Measurements from ENCODE around the gene GNG11.
"Not testable (repeated sequence)": the region's sequence is repeated elsewhere in the genome, so short reads cannot be mapped to it uniquely, and the experiment has no call there.

Gene GNG11

DNA sequence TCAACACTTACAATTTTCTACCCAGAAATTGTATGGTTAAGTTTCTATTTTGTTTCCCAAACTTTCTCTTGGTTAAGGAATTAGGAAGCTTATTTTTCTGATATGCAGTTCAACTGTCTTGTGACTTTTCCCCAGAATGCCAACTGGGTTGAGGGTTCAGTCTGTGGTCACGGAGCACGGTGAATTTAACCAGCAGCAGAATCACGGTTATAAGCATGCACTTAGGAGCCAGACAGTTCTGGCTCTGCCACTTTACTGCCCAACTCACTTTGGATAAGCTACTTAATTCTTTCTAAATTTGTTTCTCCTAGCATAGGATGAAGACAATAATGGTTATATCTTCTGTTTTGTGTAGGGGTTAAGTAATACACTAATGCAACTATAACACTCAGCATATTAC is 10.3 kb upstream of the GNG11 start:
- not testable (repeated sequence) for H3K9me3 ChIP-seq (ENCODE audit: control insufficient read depth in 2 of 2, low read length in 2 of 2); H3K27me3 ChIP-seq (ENCODE audit: control insufficient read depth in 2 of 2, insufficient read depth in 2 of 2, low read length in 2 of 2); H3K36me3 ChIP-seq (ENCODE audit: control insufficient read depth in 2 of 2, insufficient read depth in 2 of 2, low read length in 2 of 2); H3K27ac ChIP-seq (ENCODE audit: low read depth in 2 of 2, low read length in 2 of 2); H3K4me3 ChIP-seq (ENCODE audit: low read length in 2 of 2); H3K4me1 ChIP-seq (ENCODE audit: control insufficient read depth in 2 of 2, insufficient read depth in 2 of 2, low read length in 2 of 2); H3K9ac ChIP-seq (ENCODE audit: low read depth in 1 of 2, low read length in 2 of 2)

DNA sequence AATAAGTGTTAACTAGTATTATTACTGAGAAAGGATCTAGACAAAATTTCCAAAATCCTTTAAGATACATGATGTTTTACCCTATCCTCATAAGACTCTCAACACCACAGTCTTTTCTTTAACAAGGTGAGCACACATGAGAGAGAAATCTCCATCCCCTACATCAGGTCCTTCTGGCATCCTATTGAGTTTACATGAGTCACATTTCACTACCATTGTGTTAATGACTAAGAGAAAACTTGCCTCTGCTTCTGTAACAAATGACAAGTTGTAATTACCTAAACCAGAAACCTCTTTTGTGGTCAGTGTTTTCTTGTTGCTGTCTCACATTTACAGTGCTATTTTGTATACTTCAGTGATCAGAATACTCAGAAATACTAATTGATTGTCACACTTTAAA is 9.9 kb upstream of the GNG11 start:
- not testable (repeated sequence) for H3K27me3 ChIP-seq (ENCODE audit: control insufficient read depth in 2 of 2, insufficient read depth in 2 of 2, low read length in 2 of 2); H3K9me3 ChIP-seq (ENCODE audit: control insufficient read depth in 2 of 2, low read length in 2 of 2); H3K27ac ChIP-seq (ENCODE audit: low read depth in 2 of 2, low read length in 2 of 2); H3K9ac ChIP-seq (ENCODE audit: low read depth in 1 of 2, low read length in 2 of 2); H3K4me3 ChIP-seq (ENCODE audit: low read length in 2 of 2); H3K4me1 ChIP-seq (ENCODE audit: control insufficient read depth in 2 of 2, insufficient read depth in 2 of 2, low read length in 2 of 2); H3K36me3 ChIP-seq (ENCODE audit: control insufficient read depth in 2 of 2, insufficient read depth in 2 of 2, low read length in 2 of 2)

DNA sequence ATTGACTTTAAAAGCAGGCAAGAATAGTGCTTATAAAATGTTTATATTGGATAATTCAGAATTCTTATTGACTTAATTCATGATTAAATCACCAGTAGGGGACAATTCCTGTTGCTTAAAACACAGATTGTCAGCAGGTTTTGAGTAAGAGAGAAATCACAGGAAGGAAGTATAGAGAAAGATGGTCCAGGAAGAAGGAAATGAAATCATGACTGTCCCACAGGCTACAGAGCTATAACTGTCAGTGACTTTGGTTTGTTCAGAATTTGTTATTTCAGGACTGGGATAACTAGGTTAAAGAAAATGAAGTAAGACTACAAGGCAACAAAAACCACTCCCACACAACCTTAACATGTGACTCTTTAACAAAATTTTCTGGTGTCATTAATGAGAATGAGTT is 8.3 kb upstream of the GNG11 start:
- Histone ChIP-seq H3K4me1 (ENCODE audit: control insufficient read depth in 2 of 2, insufficient read depth in 2 of 2, low read length in 2 of 2) (no peaks in the 10 kb centered on the region), H3K4me3 (ENCODE audit: low read length in 2 of 2) (no peak overlapping the region), H3K36me3 (ENCODE audit: control insufficient read depth in 2 of 2, insufficient read depth in 2 of 2, low read length in 2 of 2) (no peaks in the 10 kb centered on the region), H3K9ac (ENCODE audit: low read depth in 1 of 2, low read length in 2 of 2) (no peak overlapping the region), H3K27ac (ENCODE audit: low read depth in 2 of 2, low read length in 2 of 2) (no peak overlapping the region), H3K9me3 (ENCODE audit: control insufficient read depth in 2 of 2, low read length in 2 of 2) (no peaks in the 10 kb centered on the region), H3K27me3 (ENCODE audit: control insufficient read depth in 2 of 2, insufficient read depth in 2 of 2, low read length in 2 of 2) (no peaks in the 10 kb centered on the region)

DNA sequence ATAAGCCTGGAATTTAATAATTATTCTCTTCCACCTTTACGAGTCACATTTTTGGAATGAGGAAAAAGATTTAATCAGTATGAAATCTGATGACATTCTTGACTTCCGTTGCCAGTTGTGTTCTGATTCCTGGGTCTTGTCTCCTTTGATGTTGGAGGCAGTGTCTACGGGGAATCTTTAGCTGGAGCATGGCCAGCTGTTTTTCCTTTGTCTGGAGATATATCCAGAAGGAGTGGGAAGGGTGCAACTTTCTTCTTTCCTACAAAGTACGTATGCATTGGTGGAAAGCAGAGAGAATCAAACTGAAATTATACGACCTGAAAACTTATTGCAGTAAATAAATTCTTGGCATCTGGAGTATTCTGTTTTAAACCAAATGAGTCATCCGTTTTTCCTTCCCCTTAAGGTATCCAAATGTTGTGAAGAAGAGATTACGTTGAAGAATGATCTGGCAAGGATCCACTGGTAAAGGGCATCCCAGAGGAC is 6.9 kb upstream of the GNG11 start:
- H3K4me3 ChIP-seq (ENCODE audit: low read length in 2 of 2), result no peak overlapping the region

DNA sequence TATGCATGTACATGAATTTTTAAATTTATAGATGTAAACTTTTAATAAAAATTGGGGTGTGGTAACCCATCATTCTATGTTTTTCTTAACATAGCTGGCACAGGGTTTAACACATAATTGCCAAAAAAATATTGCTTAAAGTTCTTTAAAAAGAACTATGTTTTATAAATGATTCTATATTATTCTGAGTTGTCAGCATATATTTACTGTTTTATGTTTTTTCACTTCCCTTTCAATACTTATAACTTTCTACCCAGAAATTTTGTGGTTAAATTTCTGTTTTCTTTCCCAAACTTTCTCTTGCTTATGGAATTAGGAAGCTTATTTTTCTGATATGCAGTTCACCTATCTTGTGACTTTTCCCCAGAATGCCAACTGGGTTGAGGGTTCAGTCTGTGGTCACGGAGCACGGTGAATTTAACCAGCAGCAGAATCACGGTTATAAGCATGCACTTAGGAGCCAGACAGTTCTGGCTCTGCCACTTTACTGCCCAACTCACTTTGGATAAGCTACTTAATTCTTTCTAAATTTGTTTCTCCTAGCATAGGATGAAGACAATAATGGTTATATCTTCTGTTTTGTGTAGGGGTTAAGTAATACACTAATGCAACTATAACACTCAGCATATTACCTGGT is 6.2 kb upstream of the GNG11 start:
- not testable (repeated sequence) for H3K9me3 ChIP-seq (ENCODE audit: control insufficient read depth in 2 of 2, low read length in 2 of 2); H3K36me3 ChIP-seq (ENCODE audit: control insufficient read depth in 2 of 2, insufficient read depth in 2 of 2, low read length in 2 of 2); H3K27ac ChIP-seq (ENCODE audit: low read depth in 2 of 2, low read length in 2 of 2); H3K4me3 ChIP-seq (ENCODE audit: low read length in 2 of 2); H3K4me1 ChIP-seq (ENCODE audit: control insufficient read depth in 2 of 2, insufficient read depth in 2 of 2, low read length in 2 of 2); H3K9ac ChIP-seq (ENCODE audit: low read depth in 1 of 2, low read length in 2 of 2); H3K27me3 ChIP-seq (ENCODE audit: control insufficient read depth in 2 of 2, insufficient read depth in 2 of 2, low read length in 2 of 2)

More for the DNA sequence above, 6.9 kb upstream of the GNG11 start:
- H3K4me1 ChIP-seq (ENCODE audit: control insufficient read depth in 2 of 2, insufficient read depth in 2 of 2, low read length in 2 of 2), result no peaks in the 10 kb centered on the region
- H3K36me3 ChIP-seq (ENCODE audit: control insufficient read depth in 2 of 2, insufficient read depth in 2 of 2, low read length in 2 of 2), result no peaks in the 10 kb centered on the region
- no peak overlapping the region for H3K27ac ChIP-seq (ENCODE audit: low read depth in 2 of 2, low read length in 2 of 2)
- no peaks in the 10 kb centered on the region for H3K27me3 ChIP-seq (ENCODE audit: control insufficient read depth in 2 of 2, insufficient read depth in 2 of 2, low read length in 2 of 2)
- no peaks in the 10 kb centered on the region for H3K9me3 ChIP-seq (ENCODE audit: control insufficient read depth in 2 of 2, low read length in 2 of 2)
- no peak overlapping the region for H3K9ac ChIP-seq (ENCODE audit: low read depth in 1 of 2, low read length in 2 of 2)

DNA sequence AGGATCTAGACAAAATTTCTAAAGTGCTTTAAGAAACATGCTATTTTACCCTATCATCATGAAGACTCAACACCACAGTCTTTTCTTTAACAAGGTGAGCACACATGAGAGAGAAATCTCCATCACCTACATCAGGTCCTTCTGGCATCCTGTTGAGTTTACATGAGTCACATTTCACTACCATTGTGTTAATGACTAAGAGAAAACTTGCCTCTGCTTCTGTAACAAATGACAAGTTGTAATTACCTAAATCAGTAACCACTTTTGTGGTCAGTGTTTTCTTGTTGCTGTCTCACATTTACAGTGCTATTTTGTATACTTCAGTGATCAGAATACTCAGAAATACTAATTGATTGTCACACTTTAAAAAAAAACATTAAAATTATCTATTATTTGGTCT is 5.6 kb upstream of the GNG11 start:
- not testable (repeated sequence) for H3K4me3 ChIP-seq (ENCODE audit: low read length in 2 of 2); H3K36me3 ChIP-seq (ENCODE audit: control insufficient read depth in 2 of 2, insufficient read depth in 2 of 2, low read length in 2 of 2); H3K27me3 ChIP-seq (ENCODE audit: control insufficient read depth in 2 of 2, insufficient read depth in 2 of 2, low read length in 2 of 2); H3K4me1 ChIP-seq (ENCODE audit: control insufficient read depth in 2 of 2, insufficient read depth in 2 of 2, low read length in 2 of 2); H3K9me3 ChIP-seq (ENCODE audit: control insufficient read depth in 2 of 2, low read length in 2 of 2); H3K9ac ChIP-seq (ENCODE audit: low read depth in 1 of 2, low read length in 2 of 2); H3K27ac ChIP-seq (ENCODE audit: low read depth in 2 of 2, low read length in 2 of 2)

DNA sequence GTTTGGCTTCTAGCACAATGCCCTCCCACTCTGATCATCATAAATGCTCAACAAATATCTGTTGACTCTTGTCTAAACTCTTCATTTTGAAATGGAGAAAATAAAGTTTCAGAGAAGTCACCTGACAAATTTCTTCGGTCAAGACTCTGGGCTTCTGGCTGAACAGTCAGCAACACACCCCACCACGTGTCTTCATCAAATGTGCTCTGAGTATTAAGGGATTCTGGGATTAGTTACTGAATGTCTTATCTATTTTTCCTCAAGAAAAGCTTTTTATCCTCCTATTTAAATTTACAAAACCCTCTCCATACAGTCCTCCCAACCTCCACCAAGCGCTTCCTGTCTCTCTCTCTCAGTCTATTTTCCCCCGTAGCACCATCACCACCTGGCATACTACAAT is 5.2 kb upstream of the GNG11 start:
- not testable (repeated sequence) for H3K27me3 ChIP-seq (ENCODE audit: control insufficient read depth in 2 of 2, insufficient read depth in 2 of 2, low read length in 2 of 2); H3K27ac ChIP-seq (ENCODE audit: low read depth in 2 of 2, low read length in 2 of 2)

DNA sequence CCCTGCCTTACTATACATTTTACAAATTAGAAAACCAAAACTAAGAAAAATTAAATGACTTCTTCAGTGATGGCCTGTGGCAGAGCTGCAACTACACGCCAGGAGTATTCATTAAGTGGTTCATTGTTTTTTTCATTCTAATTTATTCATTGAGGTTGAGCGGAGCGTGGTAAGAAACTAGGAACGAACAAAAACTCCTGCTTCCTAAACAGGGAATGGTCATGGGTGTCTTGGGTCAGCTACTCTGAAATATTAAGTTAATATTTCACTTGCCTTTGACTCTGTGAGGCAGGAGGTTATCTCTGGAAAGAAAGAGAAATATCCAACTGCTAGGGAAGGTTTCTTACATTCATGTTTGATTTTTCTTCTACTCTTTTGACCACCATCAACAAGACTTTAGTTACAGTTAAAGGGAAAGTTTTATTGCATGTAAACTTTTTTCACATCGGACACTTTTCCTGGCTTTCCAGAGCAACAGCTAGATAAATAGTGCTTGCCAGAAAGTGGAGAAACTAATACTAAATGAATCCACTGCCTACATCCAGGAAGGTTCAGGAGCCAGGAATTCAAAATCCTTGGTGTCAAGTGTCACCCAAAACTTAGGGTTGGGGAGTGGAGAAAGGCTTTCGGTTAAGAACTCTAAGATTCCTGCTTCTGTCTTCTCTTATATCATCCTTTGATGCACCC is 896 bp upstream of the GNG11 start:
- H3K9me3 ChIP-seq (ENCODE audit: control insufficient read depth in 2 of 2, low read length in 2 of 2), result no peaks in the 10 kb centered on the region
- no peak overlapping the region for H3K9ac ChIP-seq (ENCODE audit: low read depth in 1 of 2, low read length in 2 of 2)
- H3K4me3 ChIP-seq (ENCODE audit: low read length in 2 of 2), result peak overlapping the region in 1 of 2 donors; percentile 16
- peak overlapping the region in 1 of 2 donors; percentile 58 for H3K27ac ChIP-seq (ENCODE audit: low read depth in 2 of 2, low read length in 2 of 2)
- no peaks in the 10 kb centered on the region for H3K4me1 ChIP-seq (ENCODE audit: control insufficient read depth in 2 of 2, insufficient read depth in 2 of 2, low read length in 2 of 2)
- no peaks in the 10 kb centered on the region for H3K36me3 ChIP-seq (ENCODE audit: control insufficient read depth in 2 of 2, insufficient read depth in 2 of 2, low read length in 2 of 2)
- H3K27me3 ChIP-seq (ENCODE audit: control insufficient read depth in 2 of 2, insufficient read depth in 2 of 2, low read length in 2 of 2), result peaks cover 5 to 8% of the 10 kb centered on the region in 2 donors

More for the DNA sequence above, 5.2 kb upstream of the GNG11 start:
- H3K4me1 ChIP-seq (ENCODE audit: control insufficient read depth in 2 of 2, insufficient read depth in 2 of 2, low read length in 2 of 2); H3K9me3 ChIP-seq (ENCODE audit: control insufficient read depth in 2 of 2, low read length in 2 of 2); H3K4me3 ChIP-seq (ENCODE audit: low read length in 2 of 2); H3K9ac ChIP-seq (ENCODE audit: low read depth in 1 of 2, low read length in 2 of 2); H3K36me3 ChIP-seq (ENCODE audit: control insufficient read depth in 2 of 2, insufficient read depth in 2 of 2, low read length in 2 of 2): not testable (repeated sequence)

DNA sequence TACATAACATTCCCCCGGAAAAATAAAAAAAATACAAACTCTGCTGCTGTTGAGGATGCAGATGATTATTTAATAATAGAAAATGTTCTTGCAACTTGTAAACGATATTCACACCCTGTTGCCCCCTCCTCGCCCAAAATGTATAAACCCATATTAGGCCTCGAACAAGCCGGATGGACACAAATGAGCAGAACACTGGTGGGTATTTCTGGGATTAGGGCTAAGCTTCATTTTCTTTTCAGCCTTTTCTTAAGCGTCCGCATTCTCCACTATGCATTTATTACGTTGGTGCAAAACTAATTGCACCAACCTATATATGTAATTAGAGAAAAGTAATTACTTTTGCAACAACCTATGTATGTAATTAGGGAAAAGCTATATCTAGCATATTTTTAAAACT is 349 bp upstream of the GNG11 start:
- H3K4me1 ChIP-seq (ENCODE audit: control insufficient read depth in 2 of 2, insufficient read depth in 2 of 2, low read length in 2 of 2), result no peaks in the 10 kb centered on the region
- no peaks in the 10 kb centered on the region for H3K36me3 ChIP-seq (ENCODE audit: control insufficient read depth in 2 of 2, insufficient read depth in 2 of 2, low read length in 2 of 2)
- peak overlapping the region; percentile 16 to 71 for H3K4me3 ChIP-seq (ENCODE audit: low read length in 2 of 2)
- peak overlapping the region; percentile 58 to 77 for H3K27ac ChIP-seq (ENCODE audit: low read depth in 2 of 2, low read length in 2 of 2)
- H3K9ac ChIP-seq (ENCODE audit: low read depth in 1 of 2, low read length in 2 of 2), result peak overlapping the region in 1 of 2 donors; percentile 70
- no peaks in the 10 kb centered on the region for H3K9me3 ChIP-seq (ENCODE audit: control insufficient read depth in 2 of 2, low read length in 2 of 2)
- H3K27me3 ChIP-seq (ENCODE audit: control insufficient read depth in 2 of 2, insufficient read depth in 2 of 2, low read length in 2 of 2), result peaks cover 5 to 8% of the 10 kb centered on the region in 2 donors

DNA sequence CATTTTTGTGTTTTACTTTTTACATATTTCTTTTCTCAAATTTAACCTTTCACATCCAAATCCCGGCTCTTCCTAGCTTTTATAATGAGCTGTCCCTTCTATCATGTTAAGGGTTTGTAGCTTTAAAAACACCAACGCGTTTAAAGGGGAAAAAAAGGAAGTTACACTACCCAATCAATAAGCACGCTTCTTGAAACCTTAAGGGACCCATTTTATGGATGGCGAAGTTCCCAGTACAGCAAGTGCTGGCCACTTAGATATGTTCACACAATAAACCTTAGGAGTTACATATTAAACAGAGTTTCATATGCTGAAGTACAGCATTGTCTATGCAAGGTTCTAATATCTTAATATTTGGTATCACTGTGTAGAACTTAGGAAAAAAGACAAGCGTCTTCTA is 1.8 kb downstream of the GNG11 start:
- Histone ChIP-seq H3K36me3 (ENCODE audit: control insufficient read depth in 2 of 2, insufficient read depth in 2 of 2, low read length in 2 of 2) (no peaks in the 10 kb centered on the region), H3K9me3 (ENCODE audit: control insufficient read depth in 2 of 2, low read length in 2 of 2) (no peaks in the 10 kb centered on the region), H3K27me3 (ENCODE audit: control insufficient read depth in 2 of 2, insufficient read depth in 2 of 2, low read length in 2 of 2) (peaks cover 5 to 8% of the 10 kb centered on the region in 2 donors), H3K9ac (ENCODE audit: low read depth in 1 of 2, low read length in 2 of 2) (no peak overlapping the region), H3K27ac (ENCODE audit: low read depth in 2 of 2, low read length in 2 of 2) (no peak overlapping the region), H3K4me3 (ENCODE audit: low read length in 2 of 2) (peak overlapping the region; percentile 41 to 71), H3K4me1 (ENCODE audit: control insufficient read depth in 2 of 2, insufficient read depth in 2 of 2, low read length in 2 of 2) (no peaks in the 10 kb centered on the region)
